Prostate gland (tissue), 2 donors: ENCODE measurements around the gene VTA1.

Source experiments
- POLR2A ChIP-seq: fragments of 450-650 bp; IDR thresholded peaks from one replicate; pipeline ENCODE4 v1.6.1; 2016; ENCODE audit warnings: antibody characterized with exemption, mild to moderate bottlenecking
- TF ChIP-seq, protein P1 (sequence below), 4 experiments: fragments of 200-600 bp in 2 of 4; fragments of 450-650 bp in 2 of 4; sonication (generic) in 2 of 4; IDR thresholded peaks; 1 replicate in 3 of 4; 2 replicates in 1 of 4; pipeline ENCODE4 v1.5.1; 2016 to 2019; ENCODE audit warnings: antibody characterized with exemption in 4 of 4, mild to moderate bottlenecking in 2 of 4, moderate library complexity in 2 of 4

DNA sequence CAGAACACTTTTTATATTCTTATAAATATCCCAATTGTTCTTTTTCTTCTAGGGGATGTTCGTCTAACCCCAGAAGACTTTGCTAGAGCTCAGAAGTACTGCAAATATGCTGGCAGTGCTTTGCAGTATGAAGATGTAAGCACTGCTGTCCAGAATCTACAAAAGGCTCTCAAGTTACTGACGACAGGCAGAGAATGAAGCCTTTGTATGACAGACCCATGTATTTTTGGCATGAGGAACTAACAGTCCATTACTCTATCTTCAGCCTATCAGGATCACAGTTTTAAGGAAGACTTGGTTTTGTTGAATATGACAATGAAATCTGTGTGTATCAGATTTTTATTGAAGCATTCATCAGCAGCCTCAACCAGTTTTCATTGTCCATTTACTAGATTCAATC lies 71.4 kb downstream of the VTA1 start:
- TF ChIP-seq, protein P1, sequence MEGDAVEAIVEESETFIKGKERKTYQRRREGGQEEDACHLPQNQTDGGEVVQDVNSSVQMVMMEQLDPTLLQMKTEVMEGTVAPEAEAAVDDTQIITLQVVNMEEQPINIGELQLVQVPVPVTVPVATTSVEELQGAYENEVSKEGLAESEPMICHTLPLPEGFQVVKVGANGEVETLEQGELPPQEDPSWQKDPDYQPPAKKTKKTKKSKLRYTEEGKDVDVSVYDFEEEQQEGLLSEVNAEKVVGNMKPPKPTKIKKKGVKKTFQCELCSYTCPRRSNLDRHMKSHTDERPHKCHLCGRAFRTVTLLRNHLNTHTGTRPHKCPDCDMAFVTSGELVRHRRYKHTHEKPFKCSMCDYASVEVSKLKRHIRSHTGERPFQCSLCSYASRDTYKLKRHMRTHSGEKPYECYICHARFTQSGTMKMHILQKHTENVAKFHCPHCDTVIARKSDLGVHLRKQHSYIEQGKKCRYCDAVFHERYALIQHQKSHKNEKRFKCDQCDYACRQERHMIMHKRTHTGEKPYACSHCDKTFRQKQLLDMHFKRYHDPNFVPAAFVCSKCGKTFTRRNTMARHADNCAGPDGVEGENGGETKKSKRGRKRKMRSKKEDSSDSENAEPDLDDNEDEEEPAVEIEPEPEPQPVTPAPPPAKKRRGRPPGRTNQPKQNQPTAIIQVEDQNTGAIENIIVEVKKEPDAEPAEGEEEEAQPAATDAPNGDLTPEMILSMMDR (IDR thresholded peaks at IDR 0.05): no peak
- no peak for TF ChIP-seq POLR2A
